GM19328 (cell line): ENCODE measurements around the gene APOBR.
"Not testable (repeated sequence)": the region's sequence is repeated elsewhere in the genome, so short reads cannot be mapped to it uniquely, and the experiment has no call there.

Experiments
- ATAC-seq: cut with Tn5 transposase; IDR thresholded peaks from one replicate; pipeline ENCODE4 v1.9.1; 2021; ENCODE audit warnings: mild to moderate bottlenecking, moderate library complexity; ENCODE audit not compliant: unreplicated experiment

APOBR gene

DNA sequence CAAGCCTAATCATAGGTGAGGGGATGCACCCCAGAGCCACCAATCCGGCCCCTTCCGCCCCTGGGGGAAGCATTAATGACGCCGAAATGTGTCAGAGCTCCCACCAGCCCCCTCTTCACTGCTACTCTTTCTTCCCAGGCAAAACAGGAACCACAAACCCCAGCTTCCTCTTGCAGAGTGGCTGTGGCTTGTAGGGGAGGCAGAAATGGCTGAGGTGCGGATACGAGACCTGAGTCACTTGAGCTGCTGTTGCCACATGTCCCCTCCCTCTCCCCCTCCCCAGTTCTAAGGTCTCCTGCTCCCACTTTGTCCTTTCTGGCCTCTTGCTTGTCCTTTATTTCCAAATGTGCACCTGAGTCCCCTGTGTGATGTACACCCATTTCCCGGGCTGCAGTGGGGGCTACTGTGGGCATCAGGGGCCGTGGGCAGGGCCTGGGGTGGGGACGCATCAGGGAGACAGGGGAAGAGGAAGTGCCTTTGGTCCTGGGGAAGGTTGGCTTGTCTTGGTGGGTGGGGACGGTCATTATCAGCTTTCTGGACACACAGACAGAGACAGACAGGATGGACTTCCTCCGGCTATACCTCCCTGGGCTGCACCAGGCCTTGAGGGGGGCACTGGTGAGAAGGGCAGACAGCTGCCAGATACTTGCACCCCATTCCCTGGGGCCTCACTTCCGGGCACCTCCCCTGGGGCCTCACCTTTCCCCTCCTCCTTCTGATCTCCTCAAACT, at the start of gene APOBR:
Gene APOBR, plus strand, starts transcription at position 523 of the 731 bp plus-strand sequence. Its CDS starts 39 bp downstream, at position 562.
- no peak for ATAC-seq

DNA sequence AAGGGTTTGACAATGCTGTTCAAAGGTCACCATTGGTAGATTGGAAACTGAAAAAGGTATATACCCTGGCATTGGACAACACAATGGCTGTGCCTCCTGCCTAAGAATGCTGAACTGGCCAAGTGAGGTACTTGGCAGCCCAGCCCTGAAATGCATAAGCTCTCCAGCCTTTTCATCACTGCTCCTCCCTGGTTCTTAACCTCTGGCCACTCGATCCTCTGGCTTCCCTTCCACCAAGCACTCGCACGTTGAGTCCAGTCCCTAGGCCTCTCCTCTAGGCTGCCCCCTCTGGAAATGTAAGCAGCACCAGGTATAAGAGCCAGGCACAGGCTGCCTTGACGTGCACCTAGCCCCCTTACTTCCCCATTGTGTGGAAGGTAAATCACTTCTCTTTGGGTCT, 48.1 kb upstream of the APOBR start:
- ATAC-seq: not testable (repeated sequence)

DNA sequence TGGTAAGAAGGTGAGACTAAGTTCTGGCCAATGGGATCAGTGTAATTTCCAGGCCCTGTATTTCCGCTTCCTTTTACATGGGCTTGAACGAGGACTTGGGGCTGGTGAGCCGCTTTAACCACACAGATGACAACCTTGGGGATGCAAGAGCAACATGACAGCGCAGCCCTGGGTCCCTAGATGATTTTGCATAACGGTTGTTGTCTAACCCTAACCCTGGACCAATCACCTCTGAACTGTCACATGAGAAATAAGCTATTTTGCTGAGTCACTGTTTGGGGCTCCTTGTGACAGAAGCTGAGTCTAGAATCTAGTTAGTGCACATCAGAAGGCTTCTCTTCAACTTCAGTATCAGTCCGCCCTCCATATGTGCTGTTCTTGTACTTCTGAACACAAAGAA, 47.4 kb upstream of the APOBR start:
- ATAC-seq: not testable (repeated sequence)

DNA sequence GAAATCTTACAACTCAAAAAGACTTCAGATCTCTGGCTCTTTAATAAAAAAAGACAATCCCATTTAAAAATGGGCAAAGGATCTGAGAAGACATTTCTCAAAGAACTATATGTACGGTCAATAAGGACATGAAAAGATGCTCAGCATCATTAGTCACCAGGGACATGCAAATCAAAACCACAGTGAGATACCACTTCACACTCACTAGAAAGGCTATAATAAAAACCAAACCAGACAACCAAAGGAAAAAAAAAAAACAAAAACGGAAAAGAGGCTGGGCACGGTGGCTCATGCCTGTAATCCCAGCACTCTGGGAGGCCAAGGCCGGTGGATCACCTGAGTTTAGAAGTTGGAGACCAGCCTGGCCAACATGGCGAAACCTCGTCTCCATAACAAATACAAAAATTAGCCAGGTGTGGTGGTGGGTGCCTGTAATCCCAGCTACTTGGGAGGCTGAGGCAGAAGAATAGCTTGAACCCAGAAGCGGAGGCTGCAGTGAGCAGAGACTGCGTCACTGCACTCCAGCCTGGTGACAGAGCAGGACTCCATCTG, 20.7 kb upstream of the APOBR start:
- ATAC-seq: no peak

- ATAC-seq: no peak
These were observed 19.2 kb upstream of the APOBR start for GRCh38 chr16:28475221-28475620.

DNA sequence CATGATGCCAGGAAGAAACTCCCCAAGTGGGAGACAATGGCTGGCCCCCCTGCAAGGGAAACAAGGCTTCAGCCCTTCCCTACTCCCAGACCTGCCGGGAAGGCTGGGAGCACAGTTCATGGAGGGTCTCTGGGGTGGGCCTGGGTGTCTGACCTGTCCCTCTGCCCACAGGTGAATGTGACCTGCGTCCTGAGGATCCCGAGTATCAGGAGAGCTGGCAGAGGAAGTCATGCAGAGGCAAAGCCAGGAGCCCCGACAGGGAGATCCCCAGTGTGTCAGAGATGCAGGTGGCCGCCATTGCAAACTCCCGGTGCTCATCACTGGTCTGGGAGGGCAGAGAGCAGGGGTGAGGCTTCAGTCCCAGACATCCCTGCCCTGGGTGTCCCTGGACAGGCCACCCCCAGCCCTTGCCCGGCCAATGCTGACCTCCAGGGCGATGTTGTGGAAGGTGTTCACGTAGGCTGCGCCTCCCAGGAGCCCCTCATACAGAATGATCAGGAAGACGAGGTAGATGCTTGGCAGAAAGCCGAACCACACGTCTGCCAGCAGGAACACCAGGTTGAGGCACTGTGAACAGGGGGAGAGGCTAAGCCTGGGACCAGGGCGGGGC, 17.0 kb upstream of the APOBR start:
- no peak for ATAC-seq

DNA sequence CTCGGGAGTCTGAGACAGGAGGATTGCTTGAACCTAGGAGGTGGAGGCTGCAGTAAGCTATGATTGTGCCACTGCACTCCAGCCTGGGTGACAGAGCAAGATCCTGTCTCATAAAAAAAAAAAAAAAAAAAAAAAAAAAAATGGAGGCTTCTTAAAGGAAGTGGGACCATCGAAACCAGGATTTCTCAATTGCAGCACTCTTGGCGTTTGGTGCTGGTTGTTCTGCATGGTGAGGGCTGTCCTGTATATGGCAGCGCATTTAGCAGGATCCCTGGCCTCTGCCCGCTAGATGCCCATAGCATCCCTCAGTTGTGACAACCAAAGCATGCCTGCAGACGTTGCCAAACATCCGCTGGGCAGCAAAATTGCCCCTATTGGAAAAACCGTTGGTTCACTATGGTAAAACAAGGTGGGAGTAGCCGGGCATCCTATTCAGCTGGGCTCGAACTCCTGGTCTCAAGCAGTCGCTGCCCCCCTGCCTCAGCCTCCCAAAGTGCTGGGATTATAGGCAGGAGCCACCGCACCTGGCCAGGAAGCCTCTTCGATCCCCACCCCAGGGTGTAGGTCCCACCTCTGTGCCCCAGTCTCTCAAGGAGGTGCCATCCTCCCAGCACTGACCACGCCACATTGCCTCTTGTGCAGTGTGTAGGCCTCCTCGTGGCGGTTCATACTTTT, 15.8 kb upstream of the APOBR start:
- ATAC-seq: no peak

- no peak for ATAC-seq
These were observed 12.4 kb upstream of the APOBR start for GRCh38 chr16:28482026-28482425.

DNA sequence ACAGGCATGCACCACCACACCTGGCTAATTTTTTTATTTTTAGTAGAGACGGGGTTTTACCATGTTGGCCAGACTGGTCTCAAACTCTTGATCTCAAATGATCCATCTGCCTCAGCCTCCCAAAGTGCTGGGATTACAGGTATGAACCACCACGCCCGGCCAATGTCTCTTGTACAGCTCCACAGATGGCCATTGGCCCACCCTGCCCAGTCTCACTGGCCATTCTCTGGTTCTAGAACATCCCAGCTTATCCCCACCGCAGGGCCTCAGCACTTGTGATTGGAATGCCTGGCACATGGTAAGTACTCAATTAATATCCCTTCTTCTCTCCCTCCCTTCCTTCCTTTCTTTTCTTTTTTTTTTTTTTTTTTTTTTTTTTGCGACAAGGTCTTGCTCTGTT, 11.1 kb upstream of the APOBR start:
- ATAC-seq: not testable (repeated sequence)

DNA sequence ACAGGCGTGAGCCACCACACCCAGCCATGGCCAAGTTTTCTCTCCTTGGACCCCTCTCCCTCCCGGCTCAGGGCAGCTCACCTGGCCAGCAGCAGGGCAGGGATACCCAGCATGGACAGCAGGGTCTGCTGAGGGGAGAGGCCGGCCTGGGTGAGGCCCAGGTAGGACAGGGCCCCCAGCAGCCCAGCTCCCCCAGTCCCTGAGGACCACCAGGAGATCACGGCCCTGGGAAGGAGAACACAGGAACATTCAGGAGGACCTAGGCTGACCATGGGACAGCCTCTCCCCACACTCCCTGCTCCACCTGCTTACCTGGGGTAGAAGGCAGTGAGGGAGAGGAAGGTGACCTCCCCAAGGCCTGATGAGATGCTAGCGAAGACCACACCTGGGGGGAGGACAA, 8.2 kb upstream of the APOBR start:
- ATAC-seq: no peak

GRCh38 chr16:28491230-28491969, 3.0 kb upstream of the APOBR start:
- no peak for ATAC-seq

DNA sequence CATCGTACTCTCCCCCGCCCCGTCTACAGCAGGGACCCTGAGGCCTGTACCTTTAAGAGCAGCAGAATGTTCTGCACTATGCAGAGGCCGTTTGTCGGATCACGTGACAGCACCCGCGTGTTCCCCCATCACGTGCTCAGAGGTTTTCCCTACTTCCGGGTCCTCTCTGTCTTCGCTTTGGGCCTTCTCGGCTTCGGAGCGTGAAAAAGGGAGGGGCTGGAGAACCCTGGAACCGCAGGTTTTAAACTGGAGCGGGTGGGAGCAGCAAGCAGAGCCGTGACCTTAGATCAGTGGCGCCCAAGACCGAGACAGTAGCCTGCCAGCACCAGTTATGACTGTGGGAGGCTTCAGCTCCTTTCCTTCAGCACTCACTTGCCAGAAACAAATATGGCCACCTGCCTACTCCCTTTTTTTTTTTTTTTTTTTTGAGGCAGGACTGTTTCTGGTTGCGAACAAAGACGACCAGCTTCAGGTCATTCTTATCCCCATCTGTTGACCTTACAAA, 2.4 kb upstream of the APOBR start, which contains the start of gene CLN3:
Gene CLN3, minus strand, starts transcription at position 105 of the 505 bp plus-strand sequence. CDS start 315 bp downstream, outside the sequence.
- ATAC-seq: peak; percentile 68

DNA sequence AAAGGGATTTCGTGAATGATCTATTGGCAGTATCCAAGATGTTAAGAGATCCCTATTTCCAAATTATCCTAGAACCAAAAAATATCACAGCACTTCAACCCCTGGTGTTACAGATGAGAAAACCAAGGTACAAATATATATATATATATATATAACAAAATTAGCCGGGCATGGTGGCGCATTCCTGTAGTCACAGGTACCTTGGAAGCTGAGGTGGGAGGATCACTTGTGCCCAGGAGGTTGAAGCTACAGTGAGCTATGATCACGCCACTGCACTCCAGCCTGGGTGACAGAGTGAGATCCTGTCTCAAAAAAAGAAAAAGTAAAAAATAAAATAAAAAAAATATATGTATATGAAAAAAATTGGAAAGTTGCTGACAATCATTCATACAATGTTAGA, 1.9 kb upstream of the APOBR start:
- ATAC-seq: no peak

GRCh38 chr16:28495098-28495793, 803 bp downstream of the APOBR start:
- ATAC-seq: no peak

DNA sequence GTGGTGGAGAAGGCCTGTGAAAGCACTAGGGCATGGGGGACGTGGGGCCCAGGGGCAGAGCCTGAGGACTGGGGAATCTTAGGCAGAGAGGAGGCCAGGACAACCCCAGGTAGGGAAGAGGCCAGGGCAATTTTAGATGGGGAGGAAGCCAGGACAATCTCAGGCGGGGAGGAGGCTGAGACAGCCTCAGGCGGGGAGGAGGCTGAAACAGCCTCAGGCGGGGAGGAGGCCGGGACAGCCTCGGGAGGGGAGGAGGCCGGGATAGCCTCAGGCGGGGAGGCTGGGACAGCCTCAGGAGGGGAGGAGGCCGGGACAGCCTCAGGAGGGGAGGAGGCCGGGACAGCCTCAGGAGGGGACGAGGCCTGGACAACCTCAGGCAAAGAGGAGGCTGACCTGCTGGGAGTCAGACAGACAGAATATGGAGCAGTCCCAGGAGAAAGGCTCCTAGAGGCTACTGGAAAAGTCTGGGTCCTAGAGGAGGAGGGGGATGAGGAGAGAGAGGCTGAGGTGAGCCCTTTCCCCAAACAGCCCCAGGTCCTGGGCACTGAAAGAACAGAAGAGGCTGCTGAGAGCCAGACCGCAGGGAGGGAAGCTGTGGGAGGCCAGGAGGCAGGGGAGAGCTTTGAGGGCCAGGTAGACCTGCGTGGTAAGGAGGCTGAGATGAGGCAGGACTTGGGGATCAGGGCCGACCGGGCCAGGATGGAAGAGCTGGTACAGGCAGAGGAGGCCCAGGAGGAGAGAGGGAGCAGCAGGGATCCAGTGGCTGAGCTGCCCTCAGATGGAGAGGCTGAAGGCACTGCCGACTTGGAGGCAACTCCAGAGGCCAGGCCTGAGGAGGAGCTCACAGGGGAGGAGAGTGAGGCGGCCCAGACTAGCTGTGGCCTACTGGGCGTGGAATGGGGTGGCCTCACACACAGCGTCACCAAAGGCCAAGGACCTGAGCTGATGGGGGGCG, 1.6 kb downstream of the APOBR start:
- ATAC-seq: no peak

GRCh38 chr16:28496844-28497243, 2.4 kb downstream of the APOBR start:
- ATAC-seq: no peak

DNA sequence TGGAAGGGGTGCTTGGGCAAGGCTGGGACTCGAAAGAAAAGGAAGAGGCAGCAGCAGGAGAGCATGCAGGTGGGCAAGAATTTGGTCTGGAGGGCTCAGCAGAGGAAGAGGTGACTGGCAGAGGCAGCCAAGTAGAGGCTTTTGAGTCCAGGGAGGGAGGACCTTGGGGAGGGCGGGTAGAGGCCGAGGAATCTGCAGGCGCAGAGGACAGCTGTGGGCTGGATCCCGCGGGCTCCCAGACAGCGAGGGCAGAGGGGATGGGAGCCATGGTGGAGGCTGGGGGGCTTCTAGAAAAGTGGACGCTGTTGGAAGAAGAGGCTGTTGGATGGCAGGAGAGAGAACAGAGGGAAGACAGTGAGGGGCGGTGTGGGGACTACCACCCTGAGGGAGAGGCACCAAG, 2.9 kb downstream of the APOBR start:
- ATAC-seq: no peak

DNA sequence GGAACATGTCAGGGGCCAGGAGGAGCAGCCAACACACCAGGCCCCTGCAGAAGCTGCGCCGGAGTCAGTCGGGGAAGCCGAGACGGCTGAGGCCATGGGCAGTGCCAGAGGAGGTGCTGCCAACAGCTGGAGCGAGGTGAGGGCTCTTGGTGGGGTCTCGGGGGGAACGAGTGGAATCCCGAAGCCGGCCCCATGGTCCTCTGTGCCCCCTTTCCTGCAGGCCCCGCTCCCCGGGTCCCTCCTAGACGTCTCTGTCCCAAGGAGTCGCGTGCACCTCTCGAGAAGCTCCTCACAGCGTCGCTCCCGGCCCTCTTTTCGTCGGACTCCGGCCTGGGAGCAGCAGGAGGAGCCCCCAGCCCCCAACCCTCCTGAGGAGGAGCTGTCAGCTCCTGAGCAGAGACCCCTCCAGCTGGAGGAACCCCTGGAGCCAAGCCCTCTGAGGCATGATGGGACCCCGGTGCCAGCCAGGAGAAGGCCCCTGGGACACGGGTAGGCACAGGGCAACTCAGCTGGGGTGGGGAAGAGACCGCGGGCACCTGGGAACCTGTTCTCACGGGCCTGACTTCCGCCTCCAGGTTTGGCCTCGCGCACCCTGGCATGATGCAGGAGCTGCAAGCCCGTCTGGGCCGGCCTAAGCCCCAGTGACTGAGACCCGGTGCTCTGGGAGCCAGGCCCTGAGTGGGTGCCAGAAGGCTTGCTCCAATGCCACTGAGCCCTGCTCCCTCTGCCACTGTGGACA, 3.6 kb downstream of the APOBR start:
- no peak for ATAC-seq
